GM12801 (cell line): ENCODE data around the gene DNAH14.

Experiments used
- TF ChIP-seq, protein P1 (sequence below): IDR thresholded peaks from one replicate; pipeline ENCODE4 v1.5.1; 2011; ENCODE audit warnings: control low read depth; ENCODE audit not compliant: insufficient read length; ENCODE audit errors: extremely low read depth

DNAH14 gene

GRCh38 chr1:225070972-225071371 is 141.5 kb downstream of the DNAH14 start:
- TF ChIP-seq, protein P1, sequence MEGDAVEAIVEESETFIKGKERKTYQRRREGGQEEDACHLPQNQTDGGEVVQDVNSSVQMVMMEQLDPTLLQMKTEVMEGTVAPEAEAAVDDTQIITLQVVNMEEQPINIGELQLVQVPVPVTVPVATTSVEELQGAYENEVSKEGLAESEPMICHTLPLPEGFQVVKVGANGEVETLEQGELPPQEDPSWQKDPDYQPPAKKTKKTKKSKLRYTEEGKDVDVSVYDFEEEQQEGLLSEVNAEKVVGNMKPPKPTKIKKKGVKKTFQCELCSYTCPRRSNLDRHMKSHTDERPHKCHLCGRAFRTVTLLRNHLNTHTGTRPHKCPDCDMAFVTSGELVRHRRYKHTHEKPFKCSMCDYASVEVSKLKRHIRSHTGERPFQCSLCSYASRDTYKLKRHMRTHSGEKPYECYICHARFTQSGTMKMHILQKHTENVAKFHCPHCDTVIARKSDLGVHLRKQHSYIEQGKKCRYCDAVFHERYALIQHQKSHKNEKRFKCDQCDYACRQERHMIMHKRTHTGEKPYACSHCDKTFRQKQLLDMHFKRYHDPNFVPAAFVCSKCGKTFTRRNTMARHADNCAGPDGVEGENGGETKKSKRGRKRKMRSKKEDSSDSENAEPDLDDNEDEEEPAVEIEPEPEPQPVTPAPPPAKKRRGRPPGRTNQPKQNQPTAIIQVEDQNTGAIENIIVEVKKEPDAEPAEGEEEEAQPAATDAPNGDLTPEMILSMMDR: no peak

- TF ChIP-seq, protein P1: no peak
These were observed 167.7 kb downstream of the DNAH14 start for GRCh38 chr1:225097175-225097574.

GRCh38 chr1:225111000-225111399 is 181.5 kb downstream of the DNAH14 start:
- TF ChIP-seq, protein P1: no peak

DNA sequence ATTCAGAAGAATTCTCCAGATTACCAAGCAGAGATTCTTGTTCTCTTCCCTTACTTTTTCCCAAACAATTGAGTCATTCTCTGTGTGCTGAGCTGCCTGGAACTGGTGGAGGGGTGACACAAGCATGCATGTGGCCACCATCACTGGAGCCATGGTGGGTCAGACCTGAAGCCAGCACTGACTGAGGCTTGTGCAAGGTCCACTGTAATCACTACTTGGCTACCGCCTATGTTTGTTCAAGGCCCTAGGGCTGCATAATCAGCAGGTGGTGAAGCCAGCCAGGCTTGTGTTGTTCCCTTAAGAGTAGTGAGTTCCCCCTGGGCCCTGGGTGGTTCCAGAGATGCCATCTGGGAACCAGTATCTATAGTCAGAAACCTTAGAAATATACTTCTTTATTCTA is 183.8 kb downstream of the DNAH14 start:
- TF ChIP-seq, protein P1: no peak

DNA sequence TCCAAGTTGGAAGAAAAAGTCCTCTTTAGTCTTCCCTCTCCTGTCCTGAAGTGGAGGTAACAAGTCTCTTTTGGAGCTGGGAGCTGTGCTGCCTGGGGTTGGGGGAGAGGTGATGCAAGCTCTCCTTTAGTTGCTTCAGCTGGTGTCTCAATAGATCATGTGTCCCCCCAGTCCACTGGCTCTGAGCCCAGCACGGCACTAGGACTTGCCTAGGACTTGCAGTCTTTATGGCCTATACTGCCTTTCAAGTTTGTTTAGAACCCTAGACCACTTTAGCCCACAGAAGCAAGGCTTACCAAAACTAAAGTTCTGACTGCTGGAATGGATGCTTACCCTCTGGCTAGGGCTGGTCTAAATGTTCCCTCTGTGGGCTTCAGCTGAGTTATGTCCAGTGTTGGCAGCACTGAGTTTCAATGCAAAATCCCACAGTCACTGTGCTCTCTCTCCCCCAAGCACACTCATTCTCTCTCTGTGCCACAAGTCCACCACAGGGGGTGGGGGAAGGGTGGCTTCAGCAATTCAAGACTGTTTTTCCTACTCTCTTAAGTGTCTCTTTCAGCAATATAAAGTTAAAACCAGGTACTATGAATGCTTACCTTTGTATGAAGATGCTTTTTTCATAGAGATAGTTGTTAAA is 185.0 kb downstream of the DNAH14 start:
- TF ChIP-seq, protein P1: no peak

- TF ChIP-seq, protein P1: no peak
These were observed 189.8 kb downstream of the DNAH14 start for GRCh38 chr1:225119307-225119706.

DNA sequence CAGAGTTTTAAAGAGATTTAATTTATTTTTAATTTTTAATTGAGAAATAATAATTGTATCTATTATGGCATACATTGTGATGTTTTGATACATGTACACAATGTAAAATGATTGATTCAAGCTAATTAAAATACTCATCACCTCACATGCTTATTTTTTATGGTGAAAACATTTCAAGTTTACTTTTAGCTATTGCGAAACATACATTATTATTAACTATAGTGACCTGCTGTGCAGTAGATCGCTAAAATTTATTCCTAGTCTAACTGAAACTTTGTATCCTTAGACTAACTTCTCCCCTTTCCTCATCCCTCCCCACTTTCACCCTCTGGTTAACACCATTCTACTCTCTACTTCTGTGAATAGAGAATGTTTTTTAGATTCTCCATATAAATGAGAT is 191.6 kb downstream of the DNAH14 start:
- TF ChIP-seq, protein P1: no peak
